ENCODE results near the gene IL17RD. TPM values are rescaled to one million over a fixed set of nuclear protein-coding genes. Genes with fewer than 3 reads are reported as not detected.
"Not testable (repeated sequence)": the region's sequence is repeated elsewhere in the genome, so short reads cannot be mapped to it uniquely, and the experiment has no call there.

Gene IL17RD
- polyA plus RNA-seq, 1 experiment = 1.4 TPM

- H3K9me3 ChIP-seq (ENCODE audit: control insufficient read depth, insufficient read depth, low read length) = no peaks in the 10 kb centered on the region
- no peak for TF ChIP-seq CTCF (IDR thresholded peaks at IDR 0.05; ENCODE audit: low read depth, low read length)
- ChIA-PET CTCF (interaction anchor here (0.6 to 1.8 kb wide), 3 partner anchors 11 to 387 kb away, joined by 3 to 17 read pairs (median 5); no protein-coding TSS in a partner anchor), POLR2A (interaction anchor here (0.6 kb wide), 1 partner anchor 10 kb away, joined by 3 read pairs; no protein-coding TSS in a partner anchor)
- peaks cover 3% of the 10 kb centered on the region for H3K27me3 ChIP-seq (ENCODE audit: control insufficient read depth, insufficient read depth, low read length)
- H3K4me3 ChIP-seq (ENCODE audit: low read depth, low read length) = no peak overlapping the region
- no peak overlapping the region for H3K27ac ChIP-seq (ENCODE audit: low read depth, low read length)
- DNase-seq (ENCODE audit: low read depth, low spot score) = no peak
Measured at GRCh38 chr3:57089043-57089442, 76.1 kb downstream of the IL17RD start.

- H3K9me3 ChIP-seq (ENCODE audit: control insufficient read depth, insufficient read depth, low read length) = no peaks in the 10 kb centered on the region
- no peak for TF ChIP-seq CTCF (IDR thresholded peaks at IDR 0.05; ENCODE audit: low read depth, low read length)
- H3K27ac ChIP-seq (ENCODE audit: low read depth, low read length) = no peak overlapping the region
- CTCF ChIA-PET = interaction anchor here (1.3 to 1.8 kb wide), 2 partner anchors 12 to 93 kb away, joined by 5 to 17 read pairs; no protein-coding TSS in a partner anchor
- no peak overlapping the region for H3K4me3 ChIP-seq (ENCODE audit: low read depth, low read length)
- H3K27me3 ChIP-seq (ENCODE audit: control insufficient read depth, insufficient read depth, low read length) = peaks cover 3% of the 10 kb centered on the region
- POLR2A ChIA-PET = no interaction called here
- DNase-seq (ENCODE audit: low read depth, low spot score) = no peak
Measured at GRCh38 chr3:57088503-57088902, 76.7 kb downstream of the IL17RD start.

- H3K27ac ChIP-seq (ENCODE audit: low read depth, low read length) = no peak overlapping the region
- no peak for TF ChIP-seq CTCF (IDR thresholded peaks at IDR 0.05; ENCODE audit: low read depth, low read length)
- CTCF ChIA-PET = interaction anchor here (0.6 to 1.4 kb wide), 4 partner anchors 11 to 99 kb away, joined by 3 to 6 read pairs (median 3); no protein-coding TSS in a partner anchor
- no peak overlapping the region for H3K4me3 ChIP-seq (ENCODE audit: low read depth, low read length)
- DNase-seq (ENCODE audit: low read depth, low spot score) = no peak
- peaks cover 3% of the 10 kb centered on the region for H3K27me3 ChIP-seq (ENCODE audit: control insufficient read depth, insufficient read depth, low read length)
- H3K9me3 ChIP-seq (ENCODE audit: control insufficient read depth, insufficient read depth, low read length) = no peaks in the 10 kb centered on the region
- POLR2A ChIA-PET = no interaction called here
Measured at GRCh38 chr3:57087361-57088092, 77.6 kb downstream of the IL17RD start.

GRCh38 chr3:57086201-57086600 lies 79.0 kb downstream of the IL17RD start:
- H3K27me3 ChIP-seq (ENCODE audit: control insufficient read depth, insufficient read depth, low read length) = peaks cover 5% of the 10 kb centered on the region
- ChIA-PET POLR2A (no interaction called here), CTCF (interaction anchor here (0.7 kb wide), 1 partner anchor 123 kb away, joined by 4 read pairs; no protein-coding TSS in a partner anchor)
- no peak overlapping the region for H3K4me3 ChIP-seq (ENCODE audit: low read depth, low read length)
- no peaks in the 10 kb centered on the region for H3K9me3 ChIP-seq (ENCODE audit: control insufficient read depth, insufficient read depth, low read length)
- no peak for DNase-seq (ENCODE audit: low read depth, low spot score)
- no peak overlapping the region for H3K27ac ChIP-seq (ENCODE audit: low read depth, low read length)
- TF ChIP-seq CTCF (IDR thresholded peaks at IDR 0.05; ENCODE audit: low read depth, low read length) = no peak

GRCh38 chr3:57085211-57085610 lies 79.9 kb downstream of the IL17RD start:
- Histone ChIP-seq H3K4me3 (ENCODE audit: low read depth, low read length) (no peak overlapping the region), H3K27me3 (ENCODE audit: control insufficient read depth, insufficient read depth, low read length) (peaks cover 11% of the 10 kb centered on the region), H3K27ac (ENCODE audit: low read depth, low read length) (no peak overlapping the region), H3K9me3 (ENCODE audit: control insufficient read depth, insufficient read depth, low read length) (no peaks in the 10 kb centered on the region)
- TF ChIP-seq CTCF (IDR thresholded peaks at IDR 0.05; ENCODE audit: low read depth, low read length) = no peak
- no peak for DNase-seq (ENCODE audit: low read depth, low spot score)
- ChIA-PET POLR2A (no interaction called here), CTCF (interaction anchor here (0.6 kb wide), 1 partner anchor 89 kb away, joined by 9 read pairs; no protein-coding TSS in a partner anchor)

- CTCF ChIA-PET = interaction anchor here (0.6 kb wide), 2 partner anchors 16 to 91 kb away, joined by 3 read pairs; no protein-coding TSS in a partner anchor
Measured at GRCh38 chr3:57083266-57083995, 81.7 kb downstream of the IL17RD start.

More at GRCh38 chr3:57083266-57083995, 81.7 kb downstream of the IL17RD start:
- POLR2A ChIA-PET; H3K9me3 ChIP-seq (ENCODE audit: control insufficient read depth, insufficient read depth, low read length); H3K27ac ChIP-seq (ENCODE audit: low read depth, low read length); H3K4me3 ChIP-seq (ENCODE audit: low read depth, low read length); DNase-seq (ENCODE audit: low read depth, low spot score): not testable (repeated sequence)
- peaks cover 21% of the 10 kb centered on the region for H3K27me3 ChIP-seq (ENCODE audit: control insufficient read depth, insufficient read depth, low read length)

Data from AG04450 (cell line).